ENCODE data around the gene IQSEC1. TPM values are rescaled to one million over a fixed set of nuclear protein-coding genes. Genes with fewer than 3 reads are reported as not detected.
A peak's percentile ranks its signal among the peaks of the same experiment; 100 is the strongest.

IQSEC1 gene
- total and polyA plus RNA-seq, 2 donors (not counting 1 experiment from before 2014, with no cell fraction given): 4.3 to 18.2 TPM

- Histone ChIP-seq H3K4me2 (ENCODE audit: extremely low read depth, insufficient read depth, low read length) (peak overlapping the region; percentile 92), H4K20me1 (ENCODE audit: control insufficient read depth, extremely low read depth, insufficient read depth, low read length) (no peaks in the 10 kb centered on the region), H2AFZ (ENCODE audit: low read length) (peak overlapping the region; percentile 39), H3K4me3 (replicated peaks in 1 of 4; ENCODE audit: control extremely low read depth in 1 of 4, insufficient read depth in 1 of 4, low read depth in 3 of 4, low read length in 4 of 4) (peak overlapping the region; percentile 61 to 71 (median 68)), H3K79me2 (ENCODE audit: control insufficient read depth, insufficient read depth, low read length) (no peaks in the 10 kb centered on the region), H3K27me3 (ENCODE audit: control insufficient read depth, insufficient read depth, low read length) (peaks cover 4% of the 10 kb centered on the region), H3K9ac (ENCODE audit: insufficient read depth, low read length) (peak overlapping the region; percentile 34), H3K9me3 (ENCODE audit: control insufficient read depth, insufficient read depth, low read depth, low read length) (no peaks in the 10 kb centered on the region), H3K27ac (ENCODE audit: insufficient read depth, low read length) (no peak overlapping the region), H3K36me3 (ENCODE audit: control insufficient read depth, insufficient read depth, low read length) (no peaks in the 10 kb centered on the region), H3K4me1 (ENCODE audit: control insufficient read depth, extremely low read depth, insufficient read depth, low read length) (peaks cover 4% of the 10 kb centered on the region)
- no peak for DNase-seq (ENCODE audit: low read depth in 2 of 2)
- TF ChIP-seq CTCF (conservative IDR thresholded peaks at IDR 0.05 in 1 of 2, IDR thresholded peaks at IDR 0.05 in 1 of 2; ENCODE audit: low read depth in 1 of 2, low read length in 2 of 2) (no peak), EZH2 (IDR thresholded peaks at IDR 0.05; ENCODE audit: low read length, missing control alignments) (no peak)
Observed at GRCh38 chr3:12994357-12994606, 78.9 kb downstream of the IQSEC1 start.

GRCh38 chr3:12993517-12994356 lies 79.5 kb downstream of the IQSEC1 start:
- H3K79me2 ChIP-seq (ENCODE audit: control insufficient read depth, insufficient read depth, low read length): no peaks in the 10 kb centered on the region
- no peaks in the 10 kb centered on the region for H4K20me1 ChIP-seq (ENCODE audit: control insufficient read depth, extremely low read depth, insufficient read depth, low read length)
- DNase-seq (ENCODE audit: low read depth in 2 of 2): no peak
- peak overlapping the region; percentile 34 for H3K9ac ChIP-seq (ENCODE audit: insufficient read depth, low read length)
- H3K9me3 ChIP-seq (ENCODE audit: control insufficient read depth, insufficient read depth, low read depth, low read length): no peaks in the 10 kb centered on the region
- H2AFZ ChIP-seq (ENCODE audit: low read length): peak overlapping the region; percentile 39
- H3K4me1 ChIP-seq (ENCODE audit: control insufficient read depth, extremely low read depth, insufficient read depth, low read length): peaks cover 4% of the 10 kb centered on the region
- H3K27ac ChIP-seq (ENCODE audit: insufficient read depth, low read length): no peak overlapping the region
- TF ChIP-seq CTCF (conservative IDR thresholded peaks at IDR 0.05 in 1 of 2, IDR thresholded peaks at IDR 0.05 in 1 of 2; ENCODE audit: low read depth in 1 of 2, low read length in 2 of 2) (no peak), EZH2 (IDR thresholded peaks at IDR 0.05; ENCODE audit: low read length, missing control alignments) (peak; percentile 85)
- H3K4me3 ChIP-seq (replicated peaks in 1 of 4; ENCODE audit: control extremely low read depth in 1 of 4, insufficient read depth in 1 of 4, low read depth in 3 of 4, low read length in 4 of 4): peak overlapping the region; percentile 61 to 71 (median 68)
- peaks cover 4% of the 10 kb centered on the region for H3K27me3 ChIP-seq (ENCODE audit: control insufficient read depth, insufficient read depth, low read length)
- H3K36me3 ChIP-seq (ENCODE audit: control insufficient read depth, insufficient read depth, low read length): no peaks in the 10 kb centered on the region
- H3K4me2 ChIP-seq (ENCODE audit: extremely low read depth, insufficient read depth, low read length): peak overlapping the region; percentile 92

- TF ChIP-seq CTCF (conservative IDR thresholded peaks at IDR 0.05 in 1 of 2, IDR thresholded peaks at IDR 0.05 in 1 of 2; ENCODE audit: low read depth in 1 of 2, low read length in 2 of 2) (no peak), EZH2 (IDR thresholded peaks at IDR 0.05; ENCODE audit: low read length, missing control alignments) (peak; percentile 6)
- Histone ChIP-seq H2AFZ (ENCODE audit: low read length) (no peak overlapping the region), H3K27me3 (ENCODE audit: control insufficient read depth, insufficient read depth, low read length) (peaks cover 4% of the 10 kb centered on the region), H3K36me3 (ENCODE audit: control insufficient read depth, insufficient read depth, low read length) (no peaks in the 10 kb centered on the region), H4K20me1 (ENCODE audit: control insufficient read depth, extremely low read depth, insufficient read depth, low read length) (no peaks in the 10 kb centered on the region), H3K4me3 (replicated peaks in 1 of 4; ENCODE audit: control extremely low read depth in 1 of 4, insufficient read depth in 1 of 4, low read depth in 3 of 4, low read length in 4 of 4) (peak overlapping the region in 1 of 4 experiments; percentile 59), H3K4me2 (ENCODE audit: extremely low read depth, insufficient read depth, low read length) (peak overlapping the region; percentile 75), H3K9me3 (ENCODE audit: control insufficient read depth, insufficient read depth, low read depth, low read length) (no peaks in the 10 kb centered on the region), H3K27ac (ENCODE audit: insufficient read depth, low read length) (no peak overlapping the region), H3K79me2 (ENCODE audit: control insufficient read depth, insufficient read depth, low read length) (no peaks in the 10 kb centered on the region), H3K4me1 (ENCODE audit: control insufficient read depth, extremely low read depth, insufficient read depth, low read length) (peaks cover 4% of the 10 kb centered on the region), H3K9ac (ENCODE audit: insufficient read depth, low read length) (no peak overlapping the region)
- DNase-seq (ENCODE audit: low read depth in 2 of 2): peak in 1 of 2 donors; percentile 43
Observed at GRCh38 chr3:12992629-12993516, 80.4 kb downstream of the IQSEC1 start.
